ENCODE results near the gene COA7. TPM values are rescaled to one million over a fixed set of nuclear protein-coding genes. Genes with fewer than 3 reads are reported as not detected.

The COA7 gene
- total and polyA plus RNA-seq, 2 of the 8 experiments (the other 6 are each of a cell fraction or from before 2014, with no cell fraction given) = 23.2 to 61.8 TPM

DNA sequence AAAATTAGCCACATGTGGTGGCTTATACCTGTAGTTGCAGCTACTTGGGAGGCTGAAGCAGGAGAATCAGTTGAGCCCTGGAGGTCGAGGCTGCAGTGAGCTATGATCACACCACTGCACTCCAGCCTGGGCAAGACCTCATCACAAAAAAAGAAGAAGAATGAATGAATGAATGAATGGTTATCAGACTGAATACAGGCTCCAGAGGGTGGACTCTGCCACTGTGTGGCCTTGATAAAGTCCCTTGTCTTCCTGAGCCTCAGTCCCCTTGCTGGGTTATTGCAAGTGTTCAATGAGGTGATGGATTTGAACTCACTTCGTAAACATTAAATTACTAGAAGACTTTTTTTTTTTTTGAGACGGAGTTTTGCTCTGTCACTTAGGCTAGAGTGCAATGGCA lies 40.4 kb downstream of the COA7 start:
- no peak overlapping the region for H4K5ac ChIP-seq (ENCODE audit: insufficient read length, low read depth, low read length)
- DNase-seq (ENCODE audit: low read depth in 1 of 2, low spot score in 2 of 2) (no peak), FAIRE-seq (no peak)
- H3K4me1 ChIP-seq (replicated peaks in 1 of 4; ENCODE audit: control insufficient read depth in 3 of 4, insufficient read depth in 4 of 4, low read length in 3 of 4) = peaks cover 4 to 18% (median 11%) of the 10 kb centered on the region in 4 experiments
- H2BK12ac ChIP-seq (ENCODE audit: low read depth, low read length) = no peak overlapping the region
- H3K4me3 ChIP-seq (ENCODE audit: extremely low read depth in 1 of 4, insufficient read depth in 2 of 4, low read depth in 3 of 4, low read length in 4 of 4) = no peak overlapping the region
- no peak overlapping the region for H3K14ac ChIP-seq (ENCODE audit: insufficient read length)
- no peak overlapping the region for H3K23ac ChIP-seq (ENCODE audit: insufficient read length)
- no peaks in the 10 kb centered on the region for H3K9me3 ChIP-seq (ENCODE audit: insufficient read depth in 2 of 2, low read depth in 1 of 2, low read length in 1 of 2)
- H2BK120ac ChIP-seq (replicated peaks; ENCODE audit: low read depth, low read length) = no peak overlapping the region
- no peak overlapping the region for H3K9ac ChIP-seq (replicated peaks in 1 of 4; ENCODE audit: extremely low read depth in 1 of 4, low read depth in 3 of 4, low read length in 3 of 4)
- 93% methylated on average over 3 of the region's 3 CpGs; no CpG with 5 or more reads in 1 of the 2 experiments for WGBS, 2 experiments (ENCODE audit: extremely low coverage in 1 of 2, insufficient coverage in 1 of 2, insufficient read length in 1 of 2, insufficient replicate concordance in 2 of 2, low coverage in 1 of 2, low lambda C conversion rate in 2 of 2, missing lambda C conversion rate in 1 of 2)
- H2BK5ac ChIP-seq (ENCODE audit: low read depth, low read length) = no peak overlapping the region
- H3K79me1 ChIP-seq (ENCODE audit: low read depth, low read length) = no peaks in the 10 kb centered on the region
- H2AFZ ChIP-seq (ENCODE audit: low read length) = no peak overlapping the region
- no peaks in the 10 kb centered on the region for H3K36me3 ChIP-seq (ENCODE audit: control insufficient read depth in 2 of 4, insufficient read depth in 4 of 4, low read length in 3 of 4)
- H2BK20ac ChIP-seq (ENCODE audit: low read length) = no peak overlapping the region
- no peak overlapping the region for H3K56ac ChIP-seq (replicated peaks; ENCODE audit: insufficient read length, low read depth, low read length)
- H4K91ac ChIP-seq (replicated peaks; ENCODE audit: insufficient read length, low read length) = no peak overlapping the region
- H4K8ac ChIP-seq (ENCODE audit: extremely low read depth, insufficient read depth, low read length) = no peak overlapping the region
- no peak overlapping the region for H3K18ac ChIP-seq (ENCODE audit: extremely low read depth, low read length)
- ChIA-PET POLR2A (ENCODE audit: partially characterized antibody) (interaction anchor here (0.7 kb wide), 1 partner anchor 69 kb away, joined by 3 read pairs; the partner anchor contains the start of gene ZYG11B), CTCF (ENCODE audit: partially characterized antibody) (no interaction called here)
- no peaks in the 10 kb centered on the region for H3K23me2 ChIP-seq (ENCODE audit: low read depth, low read length)
- H4K20me1 ChIP-seq (replicated peaks in 1 of 2; ENCODE audit: control insufficient read depth in 1 of 2, insufficient read depth in 2 of 2, low read length in 2 of 2) = no peaks in the 10 kb centered on the region
- H3K27me3 ChIP-seq (replicated peaks in 1 of 4; ENCODE audit: control insufficient read depth in 3 of 4, extremely low read depth in 1 of 4, insufficient read depth in 3 of 4, low read length in 3 of 4) = no peaks in the 10 kb centered on the region
- no peak overlapping the region for H3K4ac ChIP-seq (replicated peaks; ENCODE audit: insufficient read length, low read depth, low read length)
- no peaks in the 10 kb centered on the region for H3K79me2 ChIP-seq (ENCODE audit: control insufficient read depth in 1 of 2, insufficient read depth in 2 of 2, low read length in 2 of 2)
- no peak overlapping the region for H2AK5ac ChIP-seq (ENCODE audit: low read depth, low read length)
- no peak overlapping the region for H3K4me2 ChIP-seq (ENCODE audit: insufficient read depth in 1 of 2, low read depth in 2 of 2, low read length in 2 of 2)
- H3K27ac ChIP-seq (ENCODE audit: low read depth, low read length) = no peak overlapping the region
- no peak overlapping the region for H2BK15ac ChIP-seq (ENCODE audit: low read length)
- TF ChIP-seq TAF7 (optimal IDR thresholded peaks at IDR 0.05; ENCODE audit: borderline replicate concordance, low read depth, low read length) (no peak), SIN3A (conservative IDR thresholded peaks at IDR 0.05 in 1 of 2, IDR thresholded peaks at IDR 0.05 in 1 of 2; ENCODE audit: low read depth in 1 of 2, low read length in 2 of 2) (no peak), SIX5 (IDR thresholded peaks at IDR 0.05; ENCODE audit: low read depth, low read length) (no peak), EP300 (IDR thresholded peaks at IDR 0.05; ENCODE audit: borderline replicate concordance in 1 of 2, low read depth in 2 of 2, low read length in 2 of 2) (no peak), POLR2A (IDR thresholded peaks at IDR 0.05; ENCODE audit: control extremely low read depth in 1 of 2, low read depth in 2 of 2, low read length in 2 of 2) (no peak), GTF2F1 (IDR thresholded peaks at IDR 0.05; ENCODE audit: borderline replicate concordance, low read depth, low read length) (no peak), KDM4A (IDR thresholded peaks at IDR 0.05; ENCODE audit: low read depth, low read length, severe bottlenecking) (no peak)
